ENCODE measurements around the gene NRCAM.
"Not testable (repeated sequence)": the region's sequence is repeated elsewhere in the genome, so short reads cannot be mapped to it uniquely, and the experiment has no call there.

NRCAM gene

DNA sequence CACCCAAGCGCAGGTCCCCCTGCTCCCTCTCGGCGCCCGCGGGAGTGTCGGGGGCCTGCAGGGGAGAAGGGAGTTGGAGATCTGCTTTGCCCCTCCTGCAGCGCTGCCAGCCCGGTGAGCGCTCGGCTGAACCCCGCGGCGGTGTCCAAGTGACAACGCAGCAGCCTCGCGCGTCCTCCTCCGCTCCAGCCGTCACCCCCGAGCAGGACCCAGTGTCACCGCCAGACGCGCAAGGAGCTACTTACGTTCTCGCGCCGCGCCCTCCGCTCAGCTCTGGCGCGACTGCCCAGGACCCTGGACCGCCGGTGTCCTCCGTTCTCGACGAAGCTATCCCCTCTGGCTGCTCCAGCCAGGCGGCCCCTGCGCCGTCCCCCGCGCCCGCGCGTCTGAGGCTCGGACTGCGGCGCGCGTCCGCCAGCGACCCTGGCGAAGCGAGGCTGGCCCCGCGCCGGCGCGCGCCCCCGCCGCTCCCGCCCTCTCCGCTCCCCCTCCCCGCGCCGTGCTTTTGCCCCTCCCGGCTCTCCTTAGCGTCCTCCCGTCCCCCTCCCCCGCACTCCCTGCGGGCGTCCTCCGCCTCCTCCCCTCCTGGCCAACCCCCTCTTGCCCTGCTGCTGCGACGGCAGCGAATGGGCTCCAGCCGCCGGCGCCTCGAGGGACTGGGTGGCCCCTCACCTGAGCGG, at the start of gene NRCAM:
TSS of gene NRCAM (minus strand) at position 439 of the 680 bp plus-strand sequence. CDS start 216,372 bp downstream, outside the sequence.
- FAIRE-seq, result no peak

DNA sequence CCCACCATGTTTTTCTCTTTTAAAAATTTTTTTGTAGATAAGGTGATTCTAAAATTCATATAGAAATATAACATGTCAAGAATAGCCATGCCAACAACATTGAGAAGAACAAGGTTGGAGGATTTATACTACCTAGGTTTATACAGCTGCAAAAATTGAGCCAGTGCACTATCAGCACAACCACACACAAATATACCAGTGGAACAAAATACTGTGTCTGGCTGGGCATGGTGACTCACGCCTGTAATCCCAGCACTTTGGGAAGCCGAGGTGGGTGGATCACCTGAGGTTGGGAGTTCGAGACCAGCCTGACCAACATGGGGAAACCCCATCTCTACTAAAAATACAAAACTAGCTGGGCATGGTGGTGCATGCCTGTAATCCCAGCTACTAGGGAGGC, 48.3 kb upstream of the NRCAM start:
- not testable (repeated sequence) for FAIRE-seq

DNA sequence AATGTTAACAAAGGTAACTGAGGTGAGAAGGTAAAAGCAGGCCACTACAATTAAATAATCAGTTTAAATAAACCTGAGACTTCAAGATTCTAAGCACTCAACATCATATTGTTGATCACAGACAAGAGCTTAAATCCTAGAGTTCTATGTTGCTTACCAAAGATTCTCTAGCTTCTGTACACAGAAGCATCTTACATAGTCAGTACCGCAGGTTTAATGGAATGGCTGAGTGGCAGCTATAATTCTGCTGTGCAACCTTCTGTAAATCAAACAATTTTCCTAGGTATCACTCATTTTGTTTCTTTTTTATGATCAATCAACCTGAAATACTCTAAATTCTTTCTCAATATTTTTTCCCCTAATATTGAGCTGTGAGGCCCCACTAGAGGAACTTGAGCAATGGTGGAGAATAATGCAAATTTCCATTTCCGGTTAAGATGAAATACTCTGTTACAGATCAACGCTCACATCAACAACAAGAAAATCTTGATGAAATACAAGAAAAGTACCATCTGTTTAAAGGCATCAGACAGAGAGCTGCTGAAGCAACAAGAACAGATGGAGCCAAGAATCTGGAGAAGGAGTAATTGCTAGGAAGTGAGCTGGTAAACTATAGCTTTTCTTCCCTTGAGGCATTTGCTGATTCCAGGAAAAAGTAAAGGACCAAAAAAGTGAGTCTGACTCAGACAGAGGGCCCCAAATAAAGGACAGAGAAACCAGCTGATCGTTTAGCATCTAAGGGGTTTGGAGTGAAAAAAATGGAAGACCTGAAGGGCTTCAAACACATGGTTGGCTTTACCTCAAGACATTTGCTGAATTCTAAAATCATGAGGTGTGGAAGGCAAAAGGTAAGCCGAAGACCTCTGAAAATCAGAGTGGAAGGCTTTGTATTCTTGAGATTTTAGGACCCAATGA, 47.1 kb upstream of the NRCAM start:
- no peak for FAIRE-seq

DNA sequence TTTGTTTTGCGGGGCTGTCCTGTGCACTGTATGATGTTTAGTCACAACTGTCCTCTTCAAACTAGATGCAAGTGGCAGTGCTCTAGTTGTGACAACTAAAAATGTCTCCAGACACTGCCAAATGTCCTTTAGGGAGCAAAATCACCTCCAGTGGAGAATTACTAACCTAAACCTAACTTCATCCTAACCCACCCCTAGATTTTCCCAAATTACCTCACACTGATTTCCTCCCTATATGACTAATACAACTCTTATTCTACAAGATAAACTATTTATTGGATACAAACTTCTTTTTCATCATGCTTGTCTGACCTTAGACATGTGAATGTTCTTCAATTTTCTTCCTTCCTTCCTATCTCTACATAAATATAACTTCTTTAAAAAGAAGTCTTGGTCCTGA, 43.3 kb upstream of the NRCAM start:
- no peak for FAIRE-seq

DNA sequence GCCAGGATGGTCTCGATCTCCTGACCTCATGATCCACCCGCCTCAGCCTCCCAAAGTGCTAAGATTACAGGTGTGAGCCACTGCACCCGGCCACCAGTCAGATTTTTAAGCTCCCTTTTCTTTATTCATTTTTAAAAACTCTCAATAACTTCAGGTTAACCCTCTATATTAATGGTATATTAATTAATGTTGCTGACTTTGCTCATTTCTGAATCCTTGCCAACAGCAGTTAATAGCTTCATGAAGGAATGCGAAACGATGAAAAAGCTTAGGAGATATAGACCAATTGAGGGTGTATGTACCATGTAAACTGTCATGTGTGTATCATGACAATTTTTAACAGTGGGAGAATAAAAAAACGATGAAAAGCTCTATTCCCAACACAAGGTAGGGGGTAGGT, 42.2 kb upstream of the NRCAM start:
- FAIRE-seq, result no peak

DNA sequence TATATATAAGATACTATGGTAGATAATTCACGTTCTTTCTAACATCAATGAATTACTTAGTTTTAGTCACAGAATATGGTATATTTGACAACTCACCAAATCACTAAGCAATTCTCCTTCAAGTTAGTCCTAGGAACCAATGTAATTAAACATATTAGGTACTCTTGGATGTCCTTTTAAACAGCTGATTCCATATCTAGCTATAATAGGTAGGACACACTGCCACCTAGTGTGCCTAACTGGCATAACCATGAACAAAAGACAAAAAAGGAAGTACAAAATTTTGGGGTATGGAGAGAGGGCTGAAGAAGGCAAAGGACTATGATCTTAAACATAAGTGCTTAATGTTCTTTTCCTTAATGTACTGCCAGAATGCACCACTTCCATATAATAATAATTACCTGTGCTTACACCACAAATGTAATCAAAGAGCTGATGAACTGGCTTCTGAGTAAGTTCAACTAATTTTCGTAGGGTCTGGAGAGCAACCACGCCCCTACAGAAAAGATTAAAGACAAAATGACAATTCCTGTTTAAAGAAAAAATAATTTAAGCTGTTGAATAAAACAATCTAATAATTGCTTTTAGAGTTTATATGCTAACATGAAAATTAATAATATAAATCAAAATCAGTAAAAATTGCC, 41.0 kb upstream of the NRCAM start:
- FAIRE-seq, result peak; percentile 24

DNA sequence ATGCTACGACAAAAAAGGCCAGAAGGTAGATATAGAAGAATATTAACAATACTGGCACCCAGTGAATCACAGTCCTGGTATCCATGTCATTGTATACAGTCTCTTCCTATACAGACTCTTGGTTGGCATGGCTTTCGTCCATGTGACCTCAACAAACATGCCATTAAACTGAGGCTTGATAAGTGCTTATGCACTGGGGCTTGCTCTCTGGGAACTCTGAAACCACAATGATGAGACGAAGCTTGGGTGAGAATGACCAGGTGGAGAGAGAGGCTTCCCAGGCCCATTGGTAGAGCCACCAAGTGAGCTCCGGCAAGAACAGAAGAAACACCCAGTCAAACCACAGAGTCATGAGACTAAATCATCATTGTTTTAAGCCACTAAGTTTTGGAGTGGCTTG, 36.5 kb upstream of the NRCAM start:
- no peak for FAIRE-seq

DNA sequence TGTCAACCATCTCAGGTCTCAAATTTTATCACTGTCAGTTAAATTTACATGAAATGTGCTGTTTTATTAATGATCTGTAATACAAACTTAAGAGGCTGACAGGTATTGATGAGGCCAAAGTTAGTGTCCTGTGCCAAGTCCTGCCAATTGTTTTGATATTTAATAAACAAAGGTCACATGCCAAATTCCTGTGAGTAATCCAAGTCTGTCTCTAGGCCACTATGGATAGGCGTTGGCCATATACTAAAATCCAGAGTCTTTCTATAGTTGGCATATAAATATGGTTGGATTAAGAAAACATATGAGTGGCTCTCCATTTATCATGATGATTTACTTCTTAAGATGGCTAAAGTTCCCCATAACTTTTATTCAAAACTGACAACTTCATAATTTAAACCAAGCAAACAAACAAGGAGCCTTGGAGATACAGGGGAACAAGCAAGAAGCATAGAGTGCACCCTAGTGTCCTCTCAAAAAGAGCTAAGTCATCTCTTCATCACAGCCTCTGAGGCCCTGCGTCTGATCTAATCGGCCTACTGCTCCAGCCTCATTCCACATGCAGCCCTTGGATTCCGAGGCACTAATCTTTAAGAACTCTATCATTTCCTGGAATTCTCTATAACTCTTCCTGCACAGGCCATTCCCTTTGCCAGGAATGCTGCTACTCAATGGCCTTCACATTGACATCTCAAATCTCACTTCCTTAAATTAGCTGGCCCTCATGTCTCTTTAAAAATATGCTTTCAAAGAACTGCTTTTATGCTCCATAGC, 32.7 kb upstream of the NRCAM start:
- FAIRE-seq, result no peak

DNA sequence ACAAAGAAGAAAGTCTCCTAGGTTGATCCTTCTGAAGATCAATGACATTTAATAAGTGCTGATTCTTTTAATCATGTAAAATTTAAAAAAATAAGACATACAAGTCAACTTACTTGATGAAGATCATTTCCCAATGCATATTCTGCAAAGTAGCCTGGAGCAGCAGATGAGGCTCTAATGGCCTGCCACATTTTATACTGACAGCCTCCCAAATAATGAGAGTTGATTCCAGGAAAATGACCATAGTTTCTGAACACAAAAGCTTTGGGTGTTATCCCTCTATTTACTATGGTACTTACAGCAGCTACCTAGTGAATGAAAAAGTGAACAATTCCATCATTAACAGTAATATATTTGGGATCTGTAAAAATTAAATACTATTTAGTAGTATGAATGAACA, 31.4 kb upstream of the NRCAM start:
- FAIRE-seq, result no peak

DNA sequence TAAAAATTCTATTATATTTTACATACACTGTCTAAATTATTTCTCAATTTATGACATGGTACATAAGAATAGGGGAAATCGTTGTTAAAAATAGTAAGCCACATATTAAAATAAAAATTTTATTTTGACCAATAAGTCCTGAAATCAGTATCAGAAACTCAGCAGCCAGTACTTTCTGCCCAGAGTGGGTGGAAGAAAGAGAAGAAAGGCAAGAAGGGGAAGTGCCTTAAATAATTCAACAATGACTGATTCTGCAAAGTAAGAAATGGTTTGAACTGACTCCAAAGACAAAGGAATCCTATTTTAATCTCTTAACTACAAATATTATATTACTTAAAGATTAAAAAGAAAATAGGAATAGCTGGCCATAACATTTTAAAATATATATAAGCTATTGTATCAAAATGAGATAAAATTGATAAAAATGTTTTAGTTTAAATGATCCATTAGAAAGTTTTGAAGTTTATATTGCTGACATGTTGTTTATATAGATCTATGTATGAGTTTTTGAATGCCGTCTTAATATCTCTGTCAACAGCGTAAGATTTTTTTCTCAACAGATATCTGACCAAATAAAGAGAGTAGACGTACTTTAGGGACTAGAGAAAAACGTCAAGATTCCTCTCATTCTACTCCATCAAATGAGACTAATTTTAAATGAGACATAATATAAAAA, 30.2 kb upstream of the NRCAM start:
- no peak for FAIRE-seq

DNA sequence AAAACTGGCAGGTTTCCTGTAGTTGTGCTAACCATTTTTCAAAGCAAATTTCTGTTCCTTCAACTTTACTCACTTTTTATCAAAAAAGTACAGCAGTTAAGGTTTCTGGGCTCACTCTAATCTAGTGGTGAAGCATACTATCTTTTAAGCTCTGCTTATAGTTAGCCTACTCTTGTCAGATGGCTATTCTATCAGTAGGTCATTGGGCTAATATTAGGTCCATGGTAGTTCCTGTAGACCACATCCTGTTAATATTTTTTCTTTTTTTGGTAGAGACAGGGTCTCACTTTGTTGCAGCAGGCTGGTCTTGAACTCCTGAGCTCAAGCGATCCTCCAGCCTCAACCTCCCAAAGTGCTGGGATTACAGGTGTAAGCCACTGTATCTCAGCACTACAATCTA, 27.9 kb upstream of the NRCAM start:
- FAIRE-seq, result no peak

DNA sequence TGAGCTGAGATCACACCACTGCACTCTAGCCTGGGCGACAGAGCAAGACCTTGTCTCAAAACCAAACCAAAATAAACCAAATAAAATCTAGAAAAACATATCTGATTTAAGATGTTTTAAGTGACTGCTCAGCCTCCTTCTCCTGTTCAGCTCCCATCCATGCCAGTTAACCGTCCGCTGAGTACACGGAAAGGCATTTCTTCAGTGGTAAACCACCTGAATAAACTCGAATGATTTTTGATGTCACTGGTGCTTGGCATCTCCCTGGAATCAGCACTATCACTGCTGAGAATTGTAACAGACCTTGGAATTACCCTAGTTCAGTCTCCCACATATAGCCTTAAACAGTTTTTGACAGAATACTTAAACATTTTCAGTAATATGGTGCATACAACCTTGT, 24.1 kb upstream of the NRCAM start:
- FAIRE-seq, result no peak

DNA sequence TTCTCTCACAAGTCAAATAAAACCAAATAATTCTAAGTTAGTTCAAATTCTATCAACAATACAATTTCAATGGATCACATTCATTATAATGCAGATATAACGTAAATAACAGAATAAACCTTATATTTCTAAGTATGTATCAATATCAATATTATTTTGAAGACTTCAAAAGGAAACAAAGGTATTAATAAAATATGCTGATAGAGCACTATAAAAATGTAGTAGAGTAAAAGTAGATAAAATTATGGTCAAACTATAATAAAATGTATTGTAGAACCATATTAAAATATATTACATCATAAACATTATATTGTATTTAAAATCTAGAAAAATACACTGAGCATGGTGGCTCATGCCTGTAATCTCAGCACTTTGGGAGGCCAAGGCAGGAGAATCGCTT, 23.5 kb upstream of the NRCAM start:
- FAIRE-seq, result no peak

DNA sequence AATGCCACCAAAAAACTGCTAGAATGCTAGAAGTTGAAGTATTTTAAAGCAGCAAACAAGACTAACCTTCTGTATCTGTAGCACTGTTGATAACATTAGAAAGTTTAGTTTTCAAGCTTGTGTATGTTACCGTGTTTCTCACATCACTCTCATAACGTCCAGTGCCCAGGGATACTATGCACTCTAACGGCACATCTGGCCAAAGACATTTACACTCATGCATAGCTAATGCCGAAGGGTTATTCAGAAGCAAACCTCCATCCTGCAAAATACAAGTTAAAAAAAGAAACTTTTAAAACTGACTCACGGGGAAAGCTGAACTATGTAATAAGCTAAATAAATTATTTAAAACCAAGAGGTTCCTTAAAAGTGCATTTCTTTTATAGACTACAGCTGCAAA, 22.9 kb upstream of the NRCAM start:
- FAIRE-seq, result no peak

DNA sequence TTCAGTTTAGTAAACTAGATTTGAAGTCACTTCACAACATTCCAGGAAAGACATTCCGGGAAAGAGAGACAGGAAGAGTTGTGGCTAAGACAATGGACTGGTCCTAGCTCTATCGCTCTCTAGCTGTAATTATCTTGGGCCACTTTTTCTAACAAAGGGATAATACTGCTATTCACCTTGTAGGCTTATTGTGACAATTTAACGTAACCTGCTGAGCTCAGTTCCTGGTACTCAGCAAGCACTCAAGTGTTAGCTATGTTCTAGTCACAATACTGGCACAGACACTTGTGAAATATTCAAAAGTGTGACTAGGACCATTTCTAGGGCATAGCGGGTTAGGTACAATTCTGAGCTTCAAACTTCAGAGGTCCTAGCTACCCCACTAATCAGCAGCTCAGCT, 12.0 kb upstream of the NRCAM start:
- no peak for FAIRE-seq

DNA sequence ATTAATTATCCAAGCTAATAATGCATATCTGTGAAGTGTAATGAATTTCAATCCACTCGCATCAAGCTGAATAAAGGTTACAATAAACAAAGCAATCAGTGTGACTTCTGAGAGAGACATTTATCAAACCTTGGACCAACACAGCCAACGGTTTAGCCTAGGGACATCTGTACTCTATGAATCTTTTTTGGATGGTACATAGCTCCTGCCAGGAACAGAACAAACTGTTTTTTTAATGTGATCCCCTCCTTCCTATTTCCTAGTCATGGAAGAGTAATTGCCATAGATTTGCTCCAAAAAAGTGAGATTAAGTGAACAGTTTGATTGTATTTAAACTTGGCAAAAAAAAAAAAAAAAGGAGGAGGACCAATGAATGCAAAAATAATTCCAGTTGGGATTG, 11.2 kb upstream of the NRCAM start:
- FAIRE-seq, result no peak

DNA sequence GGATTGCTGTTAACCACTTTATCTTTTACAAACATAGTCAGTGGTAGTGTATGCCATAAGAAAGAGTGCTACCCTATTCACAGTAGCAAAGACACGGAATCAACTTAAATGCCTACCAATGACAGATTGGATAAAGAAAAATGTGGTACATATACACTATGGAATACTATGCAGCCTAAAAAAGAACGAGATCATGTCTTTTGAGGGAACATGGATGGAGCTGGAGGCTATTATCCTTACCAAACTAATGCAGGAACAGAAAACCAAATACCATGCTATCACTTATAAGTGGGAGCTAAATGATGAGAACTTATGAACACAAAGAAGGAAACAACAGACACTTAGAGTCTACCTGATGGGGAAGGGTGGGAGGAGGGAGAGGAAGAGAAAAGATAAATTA, 10.1 kb upstream of the NRCAM start:
- FAIRE-seq, result not testable (repeated sequence)

DNA sequence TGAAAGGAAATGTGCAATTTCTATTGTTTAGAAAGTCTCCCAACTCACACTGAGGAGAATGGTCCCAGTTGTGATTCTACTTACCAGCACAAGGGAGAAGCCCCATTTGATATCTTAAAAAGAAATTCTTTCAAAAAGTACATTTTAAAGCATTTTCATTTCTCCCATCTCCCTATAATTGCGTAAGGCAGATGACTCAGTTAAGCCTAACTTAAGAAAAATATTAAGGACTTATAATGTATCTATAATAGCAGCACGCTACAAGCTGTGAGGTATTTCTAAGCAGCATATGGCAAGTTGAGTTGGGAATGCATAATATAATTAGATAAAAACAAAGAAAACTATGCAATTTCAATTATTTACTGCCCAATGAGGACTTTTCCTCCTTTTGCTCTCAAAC, 8.5 kb upstream of the NRCAM start:
- no peak for FAIRE-seq

DNA sequence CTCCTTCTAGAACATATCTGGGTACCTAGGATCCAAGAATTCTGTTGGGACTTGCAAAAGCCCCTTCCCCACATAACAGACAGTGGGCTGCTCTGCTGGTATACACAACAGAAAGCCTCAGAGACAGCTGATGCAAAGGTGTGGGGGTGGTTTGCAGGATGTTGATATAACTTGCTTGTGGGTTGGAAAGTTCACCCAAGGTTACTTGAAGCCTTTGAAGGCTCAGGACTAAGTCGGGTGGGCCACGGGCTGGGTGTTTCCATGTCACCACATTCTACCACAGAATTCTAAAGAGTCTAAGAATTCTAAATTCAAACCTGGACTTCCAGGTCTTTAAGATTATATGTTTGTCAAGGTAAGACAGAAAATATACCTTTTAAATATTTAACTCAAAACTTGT, 7.4 kb upstream of the NRCAM start:
- FAIRE-seq, result no peak

DNA sequence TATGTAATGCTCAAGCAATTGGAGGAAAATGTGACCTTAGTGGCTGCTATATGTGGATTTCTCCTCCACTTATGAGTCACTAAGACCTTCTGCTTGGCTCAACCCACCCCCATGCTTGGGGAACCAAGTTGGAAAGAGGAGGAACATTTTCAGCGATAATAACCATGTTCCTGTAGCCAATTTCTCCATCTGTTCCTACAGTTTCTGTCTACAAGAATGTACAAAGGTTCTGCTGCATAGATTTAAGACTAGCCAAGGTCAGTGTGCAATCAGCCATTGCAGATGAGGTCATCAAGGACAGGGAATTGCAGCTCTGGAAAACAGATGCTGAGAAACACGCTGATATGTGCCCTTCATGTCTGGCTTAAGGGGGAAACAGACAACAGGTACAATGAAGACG, 5.6 kb upstream of the NRCAM start:
- FAIRE-seq, result no peak

DNA sequence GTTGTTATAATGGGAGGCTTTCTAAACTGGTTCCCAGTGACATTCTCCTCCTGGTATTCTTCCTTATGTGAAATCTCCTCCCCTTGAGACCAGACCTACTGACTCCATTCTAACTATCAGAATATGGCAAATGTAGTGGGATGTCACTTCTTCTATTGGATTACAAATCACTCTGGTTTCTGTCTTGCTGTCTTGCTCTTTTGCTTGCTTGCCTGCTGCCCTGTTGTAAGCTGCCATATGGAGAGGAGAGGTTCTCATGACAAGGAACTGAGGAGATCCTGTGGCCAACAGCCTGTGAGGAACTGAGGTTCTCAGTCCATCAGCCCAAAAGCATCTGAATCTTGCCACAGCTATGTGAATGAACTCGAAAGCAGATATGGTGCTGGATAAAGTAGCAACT, 4.7 kb upstream of the NRCAM start:
- no peak for FAIRE-seq

DNA sequence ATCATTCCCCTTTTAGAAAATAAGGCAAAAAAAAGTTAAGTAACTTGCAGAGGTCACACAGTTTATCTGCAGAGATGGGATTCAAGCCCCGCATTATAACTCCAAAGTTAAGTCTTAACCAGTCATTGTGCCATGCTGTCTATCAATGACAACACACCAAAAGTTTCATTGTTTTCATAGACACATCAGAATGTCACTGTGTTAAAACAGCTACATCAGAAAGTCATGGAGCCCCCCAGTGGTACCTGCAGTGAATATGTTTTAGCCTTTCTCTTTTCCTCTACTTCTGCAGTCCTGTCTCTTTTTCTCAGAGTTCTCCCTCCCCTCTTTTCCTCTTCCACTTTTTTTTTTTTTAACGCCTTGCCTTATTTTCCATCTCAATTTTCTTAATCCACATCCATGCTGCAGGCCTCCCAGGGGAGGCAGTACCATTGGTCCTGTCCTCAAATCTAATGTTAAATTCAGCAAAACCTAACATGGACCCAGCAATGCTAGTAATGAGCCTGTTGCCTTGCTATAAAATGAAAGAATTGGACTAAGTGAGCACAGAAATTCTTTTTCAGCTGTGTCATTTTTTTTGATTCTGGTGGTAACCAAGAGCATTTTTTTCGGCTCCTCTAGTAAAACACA, 3.8 kb upstream of the NRCAM start:
- FAIRE-seq, result no peak

All from colon (tissue), 2 donors.